BJ (cell line): ENCODE results near the gene ARHGEF28. TPM values are rescaled to one million over a fixed set of nuclear protein-coding genes. Genes with fewer than 3 reads are reported as not detected.

ENCODE experiments used
- CTCF ChIA-PET: fragments of 350-600 bp; formaldehyde crosslinking; extraction: SDS; loops from one replicate; lab custom pipeline; 2021; ENCODE audit warnings: antibody characterized with exemption, inconsistent platforms; lab: Yijun Ruan, JAX
- POLR2A ChIA-PET: fragments of 300-600 bp; sonication (Branson Sonifier 250); formaldehyde crosslinking; extraction: SDS; loops from one replicate; lab custom pipeline; 2021; ENCODE audit warnings: antibody characterized with exemption; lab: Charles Lee
- DNase-seq: peaks from one replicate; pipeline ENCODE4 v3.0.0-alpha.2; 2011; ENCODE audit warnings: low read depth
- H3K27me3 ChIP-seq: 2 replicates; pipeline ENCODE4 v1.6.0; 2011; ENCODE audit warnings: low read length; ENCODE audit not compliant: control insufficient read depth, insufficient read depth
- H3K36me3 ChIP-seq: 2 replicates; pipeline ENCODE4 v1.5.1; 2011; ENCODE audit warnings: low read length; ENCODE audit not compliant: control insufficient read depth, insufficient read depth
- H3K4me3 ChIP-seq: 2 replicates; pipeline ENCODE4 v1.5.1; 2011; ENCODE audit warnings: low read depth, mild to moderate bottlenecking, control low read depth, low read length
- CTCF ChIP-seq: IDR thresholded peaks from 2 replicates; pipeline ENCODE4 v1.5.1; 2011; ENCODE audit warnings: low read depth, mild to moderate bottlenecking, control low read depth, inconsistent platforms, low read length, moderate library complexity; ENCODE audit not compliant: insufficient read depth
- polyA plus RNA-seq: library from polyadenylated mRNA; depleted of rRNA; stranded (reverse); fragments of >200 nt; gene quantifications from 2 replicates; pipeline ENCODE4 v1.2.3, GENCODE V29; 2011

Gene ARHGEF28
- polyA plus RNA-seq, 1 experiment: 2.8 TPM

GRCh38 chr5:73766902-73767301 lies 140.9 kb downstream of the ARHGEF28 start:
- Histone ChIP-seq H3K36me3 (no peaks in the 10 kb centered on the region), H3K4me3 (no peak overlapping the region), H3K27me3 (no peaks in the 10 kb centered on the region)
- no peak for TF ChIP-seq CTCF
- POLR2A ChIA-PET: no interaction called here
- no peak for DNase-seq
- CTCF ChIA-PET: no interaction called here

- no peak for DNase-seq
- no peaks in the 10 kb centered on the region for H3K36me3 ChIP-seq
- ChIA-PET POLR2A (interaction anchor here (0.6 kb wide), 1 partner anchor 1571 kb away, joined by 13 read pairs; no protein-coding TSS in a partner anchor), CTCF (interaction anchor here (1.4 to 1.6 kb wide), 2 partner anchors 10 to 179 kb away, joined by 3 to 5 read pairs; no protein-coding TSS in a partner anchor)
- no peak overlapping the region for H3K4me3 ChIP-seq
- TF ChIP-seq CTCF: no peak
- H3K27me3 ChIP-seq: no peaks in the 10 kb centered on the region
Measured at GRCh38 chr5:73770172-73771025, 144.4 kb downstream of the ARHGEF28 start.

- DNase-seq: no peak
- H3K4me3 ChIP-seq: no peak overlapping the region
- CTCF ChIA-PET: interaction anchor here (1.0 to 1.9 kb wide), 5 partner anchors 9 to 184 kb away, joined by 3 to 7 read pairs (median 5); no protein-coding TSS in a partner anchor
Measured at GRCh38 chr5:73774924-73775323, 148.9 kb downstream of the ARHGEF28 start.

GRCh38 chr5:73776405-73776804 lies 150.4 kb downstream of the ARHGEF28 start:
- no peak for DNase-seq
- H3K36me3 ChIP-seq: no peaks in the 10 kb centered on the region
- no peak for TF ChIP-seq CTCF
- CTCF ChIA-PET: interaction anchor here (1.8 kb wide), 1 partner anchor 185 kb away, joined by 7 read pairs; no protein-coding TSS in a partner anchor
- no peaks in the 10 kb centered on the region for H3K27me3 ChIP-seq
- H3K4me3 ChIP-seq: no peak overlapping the region
- POLR2A ChIA-PET: no interaction called here

More at GRCh38 chr5:73774924-73775323, 148.9 kb downstream of the ARHGEF28 start:
- POLR2A ChIA-PET: no interaction called here
- H3K27me3 ChIP-seq: no peaks in the 10 kb centered on the region
- H3K36me3 ChIP-seq: no peaks in the 10 kb centered on the region
- no peak for TF ChIP-seq CTCF

- no peak overlapping the region for H3K4me3 ChIP-seq
- H3K27me3 ChIP-seq: no peaks in the 10 kb centered on the region
- POLR2A ChIA-PET: no interaction called here
- no peaks in the 10 kb centered on the region for H3K36me3 ChIP-seq
- no peak for DNase-seq
- CTCF ChIA-PET: no interaction called here
- no peak for TF ChIP-seq CTCF
Measured at GRCh38 chr5:73777192-73777591, 151.2 kb downstream of the ARHGEF28 start.
